Uterus (tissue), 4 donors: Measurements from ENCODE around the gene CCDC149. TPM values are rescaled to one million over a fixed set of nuclear protein-coding genes. Genes with fewer than 3 reads are reported as not detected.

ENCODE experiments used
- DNase-seq, 2 donors: peaks; one replicate each; pipeline ENCODE4 v3.0.0-alpha.2; 2019 to 2020
- H3K27ac ChIP-seq, 2 donors: fragments of 200-600 bp; sonication (generic); 1 replicate in 1 of 2; 2 replicates in 1 of 2; pipeline ENCODE4 v1.5.1; 2016 to 2018
- H3K27me3 ChIP-seq, 2 donors: fragments of 200-600 bp; sonication (generic); one replicate each; pipeline ENCODE4 v1.5.1; 2018 to 2019; ENCODE audit warnings: control low read depth in 1 of 2
- H3K36me3 ChIP-seq, 2 donors: fragments of 200-600 bp; sonication (generic); one replicate each; pipeline ENCODE4 v1.5.1; 2019; ENCODE audit warnings: control low read depth in 1 of 2
- H3K4me1 ChIP-seq, 2 donors: fragments of 200-600 bp; sonication (generic); one replicate each; pipeline ENCODE4 v1.5.1; 2018 to 2019; ENCODE audit warnings: control low read depth in 1 of 2
- H3K4me3 ChIP-seq, 2 donors: fragments of 200-600 bp; sonication (generic); 1 replicate in 1 of 2; 2 replicates in 1 of 2; pipeline ENCODE4 v1.5.1; 2018 to 2019; ENCODE audit warnings: mild to moderate bottlenecking in 1 of 2
- H3K9me3 ChIP-seq, 2 donors: fragments of 200-600 bp; sonication (generic); one replicate each; pipeline ENCODE4 v1.5.1; 2019; ENCODE audit warnings: control low read depth in 1 of 2
- CTCF ChIP-seq, 4 experiments: fragments of 200-600 bp in 2 of 4; fragments of 450-650 bp in 2 of 4; sonication (generic) in 2 of 4; IDR thresholded peaks; one replicate each; pipeline ENCODE4 v1.5.1; 2016 to 2019; ENCODE audit warnings: antibody characterized with exemption in 4 of 4, mild to moderate bottlenecking in 2 of 4, moderate library complexity in 1 of 4
- POLR2A ChIP-seq, 2 donors: fragments of 450-650 bp; IDR thresholded peaks; one replicate each; pipeline ENCODE4 v1.6.1; 2016; ENCODE audit warnings: antibody characterized with exemption in 2 of 2, mild to moderate bottlenecking in 1 of 2, moderate library complexity in 1 of 2
- intact Hi-C: fragments of 100-400 bp; cut with DNase I; formaldehyde crosslinking; loops from one replicate; pipeline ENCODE4 v1.15.1; 2023; ENCODE audit warnings: low total_unique reads
- total RNA-seq, 4 donors: library from RNA; depleted of rRNA in 3 of 4; stranded (reverse); fragments of >200 nt in 3 of 4; gene quantifications; one replicate each; pipeline versions ENCODE4 v1.1.0 to v1.2.4, GENCODE V29; 2014 to 2023
- donor health status: DM: yes; HTN: yes; CAD: no.

The CCDC149 gene
- total RNA-seq, 4 donors from 2014 or later: 18.7 to 462 (median 69.3) TPM

- Histone ChIP-seq H3K4me3 (no peak overlapping the region), H3K27me3 (no peaks in the 10 kb centered on the region), H3K4me1 (no peaks in the 10 kb centered on the region), H3K36me3 (no peaks in the 10 kb centered on the region), H3K9me3 (no peaks in the 10 kb centered on the region), H3K27ac (no peak overlapping the region)
- intact Hi-C loops: no loop called here
- TF ChIP-seq POLR2A (IDR thresholded peaks at IDR 0.05): no peak
- no peak for TF ChIP-seq CTCF (IDR thresholded peaks at IDR 0.05)
- DNase-seq: no peak
Measured at GRCh38 chr4:24889991-24890390, 22.9 kb downstream of the CCDC149 start.

GRCh38 chr4:24888475-24889344 is 24.1 kb downstream of the CCDC149 start:
- intact Hi-C loops: no loop called here
- H3K4me3 ChIP-seq: no peak overlapping the region
- no peaks in the 10 kb centered on the region for H3K36me3 ChIP-seq
- H3K27me3 ChIP-seq: no peaks in the 10 kb centered on the region
- no peak overlapping the region for H3K27ac ChIP-seq
- H3K9me3 ChIP-seq: no peaks in the 10 kb centered on the region
- TF ChIP-seq POLR2A (IDR thresholded peaks at IDR 0.05) (no peak), CTCF (IDR thresholded peaks at IDR 0.05) (no peak)
- no peak for DNase-seq
- H3K4me1 ChIP-seq: no peaks in the 10 kb centered on the region

- no peaks in the 10 kb centered on the region for H3K4me1 ChIP-seq
- TF ChIP-seq CTCF (IDR thresholded peaks at IDR 0.05): no peak
- TF ChIP-seq POLR2A (IDR thresholded peaks at IDR 0.05): no peak
- no peaks in the 10 kb centered on the region for H3K9me3 ChIP-seq
- H3K36me3 ChIP-seq: no peaks in the 10 kb centered on the region
- intact Hi-C loops: no loop called here
- H3K4me3 ChIP-seq: no peak overlapping the region
- no peak overlapping the region for H3K27ac ChIP-seq
- no peaks in the 10 kb centered on the region for H3K27me3 ChIP-seq
- DNase-seq: no peak
Measured at GRCh38 chr4:24887881-24888430, 24.9 kb downstream of the CCDC149 start.

GRCh38 chr4:24886596-24886995 is 26.2 kb downstream of the CCDC149 start:
- no peaks in the 10 kb centered on the region for H3K36me3 ChIP-seq
- no peaks in the 10 kb centered on the region for H3K9me3 ChIP-seq
- no peaks in the 10 kb centered on the region for H3K4me1 ChIP-seq
- intact Hi-C loops: no loop called here
- no peaks in the 10 kb centered on the region for H3K27me3 ChIP-seq
- DNase-seq: no peak
- no peak overlapping the region for H3K4me3 ChIP-seq
- H3K27ac ChIP-seq: no peak overlapping the region
- TF ChIP-seq CTCF (IDR thresholded peaks at IDR 0.05) (no peak), POLR2A (IDR thresholded peaks at IDR 0.05) (no peak)

- H3K4me1 ChIP-seq: no peaks in the 10 kb centered on the region
- no peak overlapping the region for H3K27ac ChIP-seq
- intact Hi-C loops: no loop called here
- peak in 1 of 2 donors; percentile 27 for DNase-seq
- TF ChIP-seq POLR2A (IDR thresholded peaks at IDR 0.05): no peak
- no peak for TF ChIP-seq CTCF (IDR thresholded peaks at IDR 0.05)
- H3K4me3 ChIP-seq: no peak overlapping the region
- H3K36me3 ChIP-seq: no peaks in the 10 kb centered on the region
- H3K9me3 ChIP-seq: no peaks in the 10 kb centered on the region
- H3K27me3 ChIP-seq: no peaks in the 10 kb centered on the region
Measured at GRCh38 chr4:24885342-24885741, 27.5 kb downstream of the CCDC149 start.
